H9 (cell line): Measurements from ENCODE around the gene CDCP1. TPM values are rescaled to one million over a fixed set of nuclear protein-coding genes. Genes with fewer than 3 reads are reported as not detected.
A peak's percentile ranks its signal among the peaks of the same experiment; 100 is the strongest.

ENCODE experiments used
- DNase-seq: peaks from one replicate; pipeline ENCODE4 v3.0.0-alpha.2; 2017
- H2AFZ ChIP-seq: one replicate; pipeline ENCODE4 v1.6.1; 2013; ENCODE audit warnings: mild to moderate bottlenecking, low read length, control low read depth, moderate library complexity
- H2AK5ac ChIP-seq: 2 replicates; pipeline ENCODE4 v1.6.1; 2013; ENCODE audit warnings: low read length, control low read depth, mixed read lengths; ENCODE audit not compliant: insufficient read length
- H2BK120ac ChIP-seq: one replicate; pipeline ENCODE4 v1.6.1; 2013; ENCODE audit warnings: low read depth, mild to moderate bottlenecking, low read length, control low read depth, inconsistent platforms; ENCODE audit not compliant: poor library complexity, severe bottlenecking
- H2BK12ac ChIP-seq: 2 replicates; pipeline ENCODE4 v1.6.1; 2013; ENCODE audit warnings: low read length, control low read depth, mixed read lengths, low read depth; ENCODE audit not compliant: insufficient read length
- H2BK15ac ChIP-seq: 2 replicates; pipeline ENCODE4 v1.6.1; 2013; ENCODE audit warnings: low read depth, low read length, control low read depth
- H2BK20ac ChIP-seq: one replicate; pipeline ENCODE4 v1.6.1; 2013; ENCODE audit warnings: low read depth, mild to moderate bottlenecking, low read length, control low read depth, inconsistent platforms; ENCODE audit not compliant: poor library complexity, severe bottlenecking
- H2BK5ac ChIP-seq: 2 replicates; pipeline ENCODE4 v1.6.1; 2013; ENCODE audit warnings: low read length, control low read depth, mixed read lengths; ENCODE audit not compliant: insufficient read length
- H3K14ac ChIP-seq: 2 replicates; pipeline ENCODE4 v1.6.1; 2013; ENCODE audit warnings: low read length, control low read depth; ENCODE audit not compliant: insufficient read depth
- H3K18ac ChIP-seq: 2 replicates; pipeline ENCODE4 v1.6.1; 2013; ENCODE audit warnings: low read depth, mild to moderate bottlenecking, mixed read lengths, low read length, control low read depth; ENCODE audit not compliant: insufficient read length
- H3K23ac ChIP-seq: 2 replicates; pipeline ENCODE4 v1.6.1; 2013; ENCODE audit warnings: low read length, control low read depth, mixed read lengths, low read depth; ENCODE audit not compliant: insufficient read length
- H3K23me2 ChIP-seq: 2 replicates; pipeline ENCODE4 v1.6.1; 2013; ENCODE audit warnings: low read depth, mild to moderate bottlenecking, mixed read lengths, low read length, control low read depth; ENCODE audit not compliant: insufficient read length, poor library complexity, severe bottlenecking
- H3K27ac ChIP-seq: 2 replicates; pipeline ENCODE4 v1.5.1; 2013; ENCODE audit warnings: low read length, control low read depth, mixed read lengths, low read depth; ENCODE audit not compliant: insufficient read length
- H3K27me3 ChIP-seq: 2 replicates; pipeline ENCODE4 v1.6.1; 2013; ENCODE audit warnings: low read length, control low read depth, inconsistent platforms; ENCODE audit not compliant: insufficient read depth
- H3K4ac ChIP-seq: 2 replicates; pipeline ENCODE4 v1.6.1; 2013; ENCODE audit warnings: low read depth, mild to moderate bottlenecking, control low read depth, inconsistent platforms, low read length, moderate library complexity
- H3K4me1 ChIP-seq: 2 replicates; pipeline ENCODE4 v1.6.1; 2013; ENCODE audit warnings: low read length, control low read depth, inconsistent platforms; ENCODE audit not compliant: insufficient read depth
- H3K4me2 ChIP-seq: 2 replicates; pipeline ENCODE4 v1.6.1; 2013; ENCODE audit warnings: low read length, control low read depth, mixed read lengths; ENCODE audit not compliant: insufficient read length, insufficient read depth
- H3K56ac ChIP-seq: 2 replicates; pipeline ENCODE4 v1.6.1; 2013; ENCODE audit warnings: low read depth, mild to moderate bottlenecking, mixed read lengths, low read length, control low read depth; ENCODE audit not compliant: insufficient read length
- H3K79me1 ChIP-seq: 2 replicates; pipeline ENCODE4 v1.6.1; 2013; ENCODE audit warnings: low read depth, mild to moderate bottlenecking, moderate library complexity, low read length, control low read depth, inconsistent platforms; ENCODE audit not compliant: insufficient read depth, poor library complexity, severe bottlenecking
- H3K79me2 ChIP-seq: 2 replicates; pipeline ENCODE4 v1.6.1; 2013; ENCODE audit warnings: low read length, control low read depth, inconsistent platforms; ENCODE audit not compliant: insufficient read depth
- H3K9ac ChIP-seq: 2 replicates; pipeline ENCODE4 v1.6.1; 2013; ENCODE audit warnings: low read length, control low read depth, mixed read lengths; ENCODE audit not compliant: insufficient read length; ENCODE audit errors: extremely low read depth
- H3K9me3 ChIP-seq: one replicate; pipeline ENCODE4 v1.6.1; 2013; ENCODE audit warnings: low read depth, low read length, inconsistent platforms; ENCODE audit not compliant: control insufficient read depth
- H3T11ph ChIP-seq: one replicate; pipeline ENCODE4 v1.6.1; 2013; ENCODE audit warnings: mild to moderate bottlenecking, low read length, control low read depth, inconsistent platforms
- H4K20me1 ChIP-seq: one replicate; pipeline ENCODE4 v1.6.1; 2013; ENCODE audit not compliant: control insufficient read depth, insufficient read length, insufficient read depth
- H4K5ac ChIP-seq: 2 replicates; pipeline ENCODE4 v1.6.1; 2013; ENCODE audit warnings: low read depth, mild to moderate bottlenecking, mixed read lengths, low read length, control low read depth; ENCODE audit not compliant: insufficient read length
- H4K8ac ChIP-seq: replicated peaks from 2 replicates; pipeline ENCODE4 v1.6.1; 2013; ENCODE audit warnings: low read length, control low read depth, mixed read lengths, low read depth; ENCODE audit not compliant: insufficient read length
- H4K91ac ChIP-seq: 2 replicates; pipeline ENCODE4 v1.6.1; 2013; ENCODE audit warnings: low read depth, mild to moderate bottlenecking, moderate library complexity, mixed read lengths, low read length, control low read depth; ENCODE audit not compliant: insufficient read length
- H3K27ac Mint-ChIP-seq, 3 experiments: 2 replicates in 2 of 3; 3 replicates in 1 of 3; pipeline ENCODE4 v1.8.0; 2020 to 2021; ENCODE audit warnings: mixed read lengths in 3 of 3, mild to moderate bottlenecking in 1 of 3, moderate library complexity in 1 of 3
- H3K27me3 Mint-ChIP-seq: 2 replicates; pipeline ENCODE4 v1.8.0; 2021; ENCODE audit warnings: low read depth, mild to moderate bottlenecking, moderate library complexity, mixed read lengths
- H3K36me3 Mint-ChIP-seq, 3 experiments: 2 replicates in 2 of 3; 3 replicates in 1 of 3; pipeline ENCODE4 v1.8.0; 2020 to 2021; ENCODE audit warnings: low read depth in 3 of 3, mixed read lengths in 3 of 3; ENCODE audit not compliant: insufficient read depth in 1 of 3
- H3K4me1 Mint-ChIP-seq, 2 experiments: 2 replicates each; pipeline ENCODE4 v1.8.0; 2020; ENCODE audit warnings: mixed read lengths in 2 of 2
- H3K4me3 Mint-ChIP-seq, 2 experiments: 2 replicates in 1 of 2; 3 replicates in 1 of 2; pipeline ENCODE4 v1.8.0; 2020 to 2021; ENCODE audit warnings: mild to moderate bottlenecking in 2 of 2, mixed read lengths in 2 of 2, moderate library complexity in 1 of 2
- H3K9me3 Mint-ChIP-seq, 2 experiments: 2 replicates in 1 of 2; 3 replicates in 1 of 2; pipeline ENCODE4 v1.8.0; 2020; ENCODE audit warnings: mild to moderate bottlenecking in 2 of 2, mixed read lengths in 2 of 2, moderate library complexity in 1 of 2
- CTCF ChIP-seq: fragments of 200-600 bp; sonication (generic); conservative IDR thresholded peaks from 3 replicates; pipeline ENCODE4 v1.8.0; 2021; ENCODE audit warnings: antibody characterized with exemption, mild to moderate bottlenecking
- WGBS: extraction: QIAGEN DNeasy Blood & Tissue Kit; methylation state at CpG from one replicate; pipeline ENCODE4 v1.1.7; 2013; ENCODE audit warnings: missing lambda C conversion rate, low lambda C conversion rate, mixed read lengths; ENCODE audit not compliant: insufficient read length; ENCODE audit errors: extremely low coverage; 5-methylcytosine and 5-hydroxymethylcytosine counted together
- total RNA-seq: library from RNA; stranded (reverse); gene quantifications from 2 replicates; pipeline ENCODE4 v1.2.1, GENCODE V29; 2021

CDCP1 gene
- total RNA-seq, 1 experiment from 2014 or later, result 12.9 TPM

DNA sequence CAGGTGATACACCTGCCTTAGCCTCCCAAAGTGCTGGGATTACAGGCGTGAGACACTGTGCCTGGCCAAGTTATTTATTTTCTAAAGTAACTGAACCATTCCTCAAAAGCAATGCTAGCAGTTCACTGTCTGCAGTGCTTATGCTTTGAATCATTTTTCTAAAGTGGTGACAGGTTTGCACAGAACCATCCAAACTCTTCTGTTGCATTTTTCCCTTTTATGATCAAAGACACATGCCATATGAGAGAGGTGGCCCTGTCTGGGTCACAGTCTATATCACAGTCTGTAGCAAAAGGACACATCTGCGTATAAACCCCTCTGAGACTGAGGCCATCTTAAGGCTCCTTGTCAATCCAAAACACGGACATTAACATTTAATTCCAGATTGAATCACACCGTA, 17.2 kb downstream of the CDCP1 start:
- Histone ChIP-seq H3T11ph (no peak overlapping the region), H3K9ac (no peak overlapping the region), H3K4me2 (no peak overlapping the region), H3K4me1 (no peaks in the 10 kb centered on the region), H4K8ac (no peak overlapping the region), H3K27ac (no peak overlapping the region), H2BK120ac (no peak overlapping the region), H3K79me2 (no peaks in the 10 kb centered on the region), H4K5ac (no peak overlapping the region), H2BK15ac (no peak overlapping the region), H3K18ac (no peak overlapping the region), H3K23me2 (no peaks in the 10 kb centered on the region), H2BK5ac (no peak overlapping the region), H3K79me1 (no peaks in the 10 kb centered on the region), H2BK20ac (no peak overlapping the region), H3K9me3 (no peaks in the 10 kb centered on the region), H3K14ac (no peak overlapping the region), H3K27me3 (no peaks in the 10 kb centered on the region), H3K4ac (no peak overlapping the region), H4K20me1 (peaks cover 2% of the 10 kb centered on the region), H4K91ac (no peak overlapping the region), H3K23ac (no peak overlapping the region), H2AK5ac (no peak overlapping the region), H2AFZ (no peak overlapping the region), H3K56ac (no peak overlapping the region), H2BK12ac (no peak overlapping the region)
- no peak for TF ChIP-seq CTCF
- DNase-seq, result no peak
- H3K9me3 Mint-ChIP-seq, result no peaks in the 10 kb centered on the region; a peak in 1 of 5 replicates
- H3K4me3 Mint-ChIP-seq, result no peak overlapping the region
- H3K27me3 Mint-ChIP-seq, result no peaks in the 10 kb centered on the region; the same call in 1 of the 2 replicates
- no peaks in the 10 kb centered on the region for H3K36me3 Mint-ChIP-seq
- H3K4me1 Mint-ChIP-seq, result peaks cover under 1 to 4% of the 10 kb centered on the region in 2 experiments; a peak in 2 of 4 replicates
- H3K27ac Mint-ChIP-seq, result peak overlapping the region in 1 of 3 experiments; percentile 26; a peak in 1 of 7 replicates
- no CpG with 5 or more reads among the region's 4 CpGs for WGBS
